Forelimb muscle (tissue), 1 donor: ENCODE results near the gene STUB1. TPM values are rescaled to one million over a fixed set of nuclear protein-coding genes. Genes with fewer than 3 reads are reported as not detected.

Source experiments
- DNase-seq: peaks from one replicate; pipeline ENCODE4 v3.0.0-alpha.2; 2013; ENCODE audit warnings: low read depth
- polyA plus RNA-seq: library from polyadenylated mRNA; unstranded; fragments of 120-200 nt; gene quantifications from one replicate; pipeline ENCODE4 v1.2.1, GENCODE V29; 2013; ENCODE audit not compliant: insufficient read length

The STUB1 gene
- polyA plus RNA-seq, 1 donor: 88.0 TPM

GRCh38 chr16:666572-666971 lies 13.6 kb upstream of the STUB1 start:
- no peak for DNase-seq

DNA sequence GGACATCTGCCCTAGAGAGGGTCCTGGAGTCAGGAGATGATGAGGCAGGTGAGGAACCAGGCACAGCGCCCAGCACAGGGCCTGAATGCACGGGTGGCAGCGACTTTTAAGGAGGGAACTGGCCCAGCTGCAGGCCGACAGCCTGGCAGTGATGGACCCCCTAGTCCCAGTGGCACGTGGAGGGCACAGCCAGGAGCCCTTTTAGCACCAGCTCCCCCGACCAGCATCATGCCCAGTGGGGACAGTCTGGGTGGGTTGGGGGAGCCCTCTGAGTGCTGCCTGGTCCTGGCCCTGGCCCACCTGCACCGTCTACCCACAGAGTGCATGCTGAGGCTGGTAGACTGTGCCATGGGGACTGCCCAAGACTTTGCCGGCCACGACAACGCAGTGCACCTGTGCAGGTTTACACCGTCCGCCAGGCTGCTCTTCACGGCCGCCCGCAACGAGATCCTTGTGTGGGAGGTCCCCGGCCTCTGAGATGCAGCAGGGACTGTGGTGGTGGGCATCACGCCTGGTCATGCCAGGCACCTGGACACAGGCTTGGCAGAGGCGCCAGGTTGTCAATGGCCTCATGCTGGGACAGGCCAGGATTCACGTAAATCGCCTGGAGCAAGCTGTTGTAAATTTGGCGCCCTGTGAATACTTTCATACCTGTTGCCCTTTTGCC lies 13.0 kb upstream of the STUB1 start:
- no peak for DNase-seq

- peak; percentile 74 for DNase-seq
Observed at GRCh38 chr16:667780-668518, 12.3 kb upstream of the STUB1 start, which contains the start of gene RHOT2. Gene RHOT2, plus strand, starts transcription at chr16:668132. Its CDS starts 68 bp downstream, at chr16:668200.

GRCh38 chr16:668519-669171 lies 11.6 kb upstream of the STUB1 start:
- no peak for DNase-seq

DNA sequence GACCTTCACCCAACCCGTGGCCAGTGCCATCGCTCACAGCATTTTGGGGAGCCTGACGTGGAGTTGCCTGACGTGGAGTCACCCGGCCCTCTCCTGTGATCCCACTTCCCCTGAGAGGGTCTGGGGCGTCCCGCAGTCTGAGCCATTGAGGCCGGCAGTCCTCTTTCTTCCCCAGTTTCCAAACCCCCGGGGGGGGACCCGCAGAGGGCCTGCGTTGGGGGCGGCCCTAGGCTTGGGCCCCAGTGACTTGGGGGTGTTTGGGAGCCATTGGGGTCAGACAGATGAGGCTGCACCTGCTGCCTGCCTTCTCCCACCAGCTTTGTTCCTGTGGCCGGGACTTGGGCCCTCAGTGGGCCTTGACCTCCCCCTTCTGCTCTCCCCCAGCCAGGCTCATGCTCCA lies 10.5 kb upstream of the STUB1 start:
- no peak for DNase-seq

- DNase-seq: no peak
Observed at GRCh38 chr16:670485-671352, 9.5 kb upstream of the STUB1 start.

GRCh38 chr16:671353-672131 lies 8.7 kb upstream of the STUB1 start:
- DNase-seq: no peak

DNA sequence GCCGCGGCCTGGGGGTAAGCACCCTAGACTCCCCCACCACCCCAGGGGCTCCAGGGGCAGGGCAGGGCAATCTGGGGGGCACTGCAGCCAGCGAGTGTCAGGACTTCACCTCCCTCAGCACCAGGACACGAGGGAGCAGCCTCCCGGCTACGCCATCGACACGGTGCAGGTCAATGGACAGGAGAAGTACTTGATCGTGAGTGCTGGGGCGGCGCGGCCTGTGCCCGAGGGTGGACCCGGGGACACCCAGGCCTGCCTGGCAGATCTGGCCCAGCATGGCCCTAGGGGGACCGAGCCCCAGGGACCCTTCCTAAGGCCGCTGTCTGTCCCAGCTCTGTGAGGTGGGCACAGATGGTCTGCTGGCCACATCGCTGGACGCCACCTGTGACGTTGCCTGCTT lies 7.8 kb upstream of the STUB1 start:
- DNase-seq: no peak

DNA sequence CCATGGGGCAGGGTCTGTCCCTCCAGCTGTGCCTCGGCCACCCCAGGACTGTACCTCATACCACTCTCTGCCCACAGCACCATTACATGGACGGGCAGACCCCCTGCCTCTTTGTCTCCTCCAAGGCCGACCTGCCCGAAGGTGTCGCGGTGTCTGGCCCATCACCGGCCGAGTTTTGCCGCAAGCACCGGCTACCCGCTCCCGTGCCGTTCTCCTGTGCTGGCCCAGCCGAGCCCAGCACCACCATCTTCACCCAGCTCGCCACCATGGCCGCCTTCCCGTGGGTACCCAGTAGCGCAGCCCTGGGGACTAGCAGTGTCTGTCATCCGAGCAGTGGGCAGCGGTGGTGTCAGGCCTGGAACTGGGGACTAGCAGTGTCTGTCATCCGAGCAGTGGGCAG lies 7.4 kb upstream of the STUB1 start:
- no peak for DNase-seq

GRCh38 chr16:673399-673991 lies 6.7 kb upstream of the STUB1 start:
- DNase-seq: no peak

- no peak for DNase-seq
Observed at GRCh38 chr16:674214-674881, 5.9 kb upstream of the STUB1 start.

- DNase-seq: no peak
Observed at GRCh38 chr16:674968-675883, 5.0 kb upstream of the STUB1 start, which contains the start of gene RHBDL1. Gene RHBDL1, plus strand, starts transcription at chr16:675671. Its CDS starts 120 bp downstream, at chr16:675791.

DNA sequence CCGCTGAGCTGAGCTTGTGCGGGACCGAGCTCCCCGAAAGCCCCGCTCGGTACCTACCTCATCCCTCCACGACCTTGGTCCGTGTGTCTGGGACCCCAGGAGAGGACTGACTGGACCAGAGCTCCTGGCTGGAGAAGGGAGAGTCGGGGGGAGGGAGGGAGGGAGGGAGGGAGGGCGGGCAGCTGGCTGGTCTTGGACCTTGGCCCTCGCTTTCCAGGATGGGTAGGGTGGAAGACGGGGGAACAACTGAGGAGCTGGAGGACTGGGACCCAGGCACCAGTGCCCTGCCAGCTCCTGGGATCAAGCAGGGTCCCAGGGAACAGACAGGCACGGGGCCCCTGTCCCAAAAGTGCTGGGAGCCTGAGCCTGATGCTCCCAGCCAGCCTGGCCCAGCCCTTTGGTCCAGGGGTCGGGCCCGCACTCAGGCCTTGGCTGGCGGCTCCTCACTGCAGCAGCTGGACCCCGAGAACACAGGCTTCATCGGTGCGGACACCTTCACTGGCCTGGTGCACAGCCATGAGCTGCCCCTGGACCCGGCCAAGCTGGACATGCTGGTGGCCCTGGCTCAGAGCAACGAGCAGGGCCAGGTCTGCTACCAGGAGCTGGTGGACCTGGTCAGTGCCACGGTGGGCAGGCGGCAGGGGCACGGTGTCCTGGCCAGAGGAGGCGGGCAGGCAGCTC lies 4.2 kb upstream of the STUB1 start:
- DNase-seq: no peak

GRCh38 chr16:676565-676902 lies 3.7 kb upstream of the STUB1 start:
- no peak for DNase-seq

GRCh38 chr16:676913-677312 lies 3.3 kb upstream of the STUB1 start:
- DNase-seq: no peak

DNA sequence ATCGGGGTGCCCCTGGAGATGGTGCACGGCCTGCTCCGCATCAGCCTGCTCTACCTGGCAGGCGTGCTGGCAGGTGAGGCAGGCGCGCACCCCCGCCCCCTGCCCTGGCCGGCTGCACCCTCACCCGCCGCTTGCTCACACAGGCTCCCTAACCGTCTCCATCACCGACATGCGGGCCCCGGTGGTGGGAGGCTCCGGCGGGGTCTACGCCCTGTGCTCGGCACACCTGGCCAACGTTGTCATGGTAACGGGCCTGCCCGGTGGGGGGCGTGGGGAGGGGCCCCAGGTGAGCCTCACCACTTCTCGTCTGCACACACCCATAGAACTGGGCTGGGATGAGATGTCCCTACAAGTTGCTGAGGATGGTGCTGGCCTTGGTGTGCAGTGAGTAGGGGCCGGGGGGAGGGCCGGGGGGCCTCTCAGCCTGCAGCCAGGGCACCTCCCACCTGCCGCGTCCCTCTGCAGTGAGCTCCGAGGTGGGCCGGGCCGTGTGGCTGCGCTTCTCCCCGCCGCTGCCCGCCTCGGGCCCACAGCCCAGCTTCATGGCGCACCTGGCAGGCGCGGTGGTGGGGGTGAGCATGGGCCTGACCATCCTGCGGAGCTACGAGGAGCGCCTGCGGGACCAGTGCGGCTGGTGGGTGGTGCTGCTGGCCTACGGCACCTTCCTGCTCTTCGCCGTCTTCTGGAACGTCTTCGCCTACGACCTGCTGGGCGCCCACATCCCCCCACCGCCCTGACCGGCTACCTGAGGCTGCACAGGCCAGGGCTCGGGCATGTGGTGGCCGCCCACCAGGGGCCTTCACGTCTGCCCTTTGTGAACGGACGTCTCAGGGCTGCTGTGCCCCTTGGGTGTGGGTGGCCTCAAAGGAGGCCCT lies 2.7 kb upstream of the STUB1 start:
- no peak for DNase-seq

DNA sequence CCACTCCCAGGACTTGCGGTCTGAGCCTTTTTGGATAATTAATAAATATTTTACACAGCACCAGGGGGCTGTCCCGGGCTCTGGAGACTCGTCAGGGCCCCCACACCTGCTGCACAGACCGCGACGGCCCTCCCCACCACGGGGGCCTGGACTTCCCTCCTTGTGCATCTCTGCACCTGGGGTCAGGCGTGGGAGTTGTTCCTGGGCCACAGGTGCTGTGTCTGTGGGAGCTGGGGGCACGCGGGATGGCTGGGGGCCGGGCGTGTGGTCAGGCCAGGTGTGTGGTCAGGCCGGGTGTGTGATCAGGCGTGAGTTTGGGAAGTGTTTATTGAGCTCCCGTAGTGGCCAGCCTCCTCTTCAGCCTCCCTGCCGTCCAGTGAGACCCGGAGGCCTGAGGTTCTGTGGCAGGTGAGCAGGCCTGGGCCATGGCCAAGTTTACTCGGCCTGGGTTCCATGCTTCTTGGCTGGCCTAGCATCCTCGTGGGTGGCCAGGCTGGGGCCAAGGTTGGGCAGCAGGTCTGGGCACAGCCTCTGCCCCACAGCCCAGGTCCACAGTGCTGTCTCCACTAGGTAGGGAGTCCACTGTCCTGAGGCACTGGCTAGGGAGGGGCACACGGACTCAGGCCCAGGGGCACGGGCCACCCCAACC lies 1.9 kb upstream of the STUB1 start:
- DNase-seq: no peak
